HG03575 (cell line): ENCODE results near the gene NPW.
"Not testable (repeated sequence)": the region's sequence is repeated elsewhere in the genome, so short reads cannot be mapped to it uniquely, and the experiment has no call there.

Experiments
- ATAC-seq: cut with Tn5 transposase; IDR thresholded peaks from one replicate; pipeline ENCODE4 v1.9.1; 2021; ENCODE audit not compliant: unreplicated experiment, insufficient number of reproducible peaks, low FRiP score; ENCODE audit errors: extremely low read depth

Gene NPW

GRCh38 chr16:1999866-2000514, 19.6 kb upstream of the NPW start:
- no peak for ATAC-seq

GRCh38 chr16:2001035-2001434, 18.6 kb upstream of the NPW start:
- ATAC-seq: no peak

GRCh38 chr16:2001456-2002355, 17.9 kb upstream of the NPW start:
- ATAC-seq: no peak

DNA sequence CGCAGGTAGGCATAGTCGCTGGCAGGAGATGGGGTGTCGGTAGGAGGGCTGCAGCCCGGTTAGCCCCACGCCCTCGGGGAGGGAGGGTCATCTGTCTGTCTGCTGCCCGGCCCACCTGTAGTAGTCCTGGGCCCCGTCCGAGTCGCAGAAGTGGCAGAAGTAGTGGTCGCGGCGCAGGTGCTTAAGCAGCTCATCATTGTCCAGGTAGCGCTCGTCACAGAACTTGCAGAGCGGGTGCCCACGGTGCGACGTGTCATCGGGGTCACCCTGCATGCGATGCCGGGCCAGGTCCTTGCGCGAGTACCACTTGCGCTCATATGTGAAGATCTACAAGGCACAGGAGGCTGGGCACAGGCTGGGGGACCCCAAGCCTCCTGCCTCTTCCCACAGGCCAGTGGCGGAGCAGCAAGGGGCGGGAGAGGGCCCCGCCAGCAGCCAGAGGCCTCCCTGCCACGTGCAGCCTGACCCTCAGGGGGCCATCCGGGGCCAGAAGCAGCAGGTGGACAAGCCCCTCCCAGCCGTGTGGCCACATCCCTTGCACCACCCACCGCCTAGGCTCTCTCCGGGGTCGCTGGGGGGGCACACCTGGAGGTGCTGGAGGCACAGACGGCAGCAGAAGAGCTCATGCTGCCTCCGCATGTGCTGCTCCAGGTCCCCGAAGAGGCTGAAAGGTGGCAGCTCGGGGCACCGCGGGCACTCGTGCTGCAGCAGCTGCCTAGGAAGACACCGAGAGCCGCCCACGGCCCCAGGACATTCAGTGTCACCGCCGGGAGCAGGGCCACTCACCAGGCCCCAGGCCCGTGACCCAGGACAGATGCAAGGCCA, 17.0 kb upstream of the NPW start:
- no peak for ATAC-seq

- no peak for ATAC-seq
These were observed 16.3 kb upstream of the NPW start for GRCh38 chr16:2003231-2003826.

GRCh38 chr16:2003827-2004641, 15.6 kb upstream of the NPW start:
- no peak for ATAC-seq

DNA sequence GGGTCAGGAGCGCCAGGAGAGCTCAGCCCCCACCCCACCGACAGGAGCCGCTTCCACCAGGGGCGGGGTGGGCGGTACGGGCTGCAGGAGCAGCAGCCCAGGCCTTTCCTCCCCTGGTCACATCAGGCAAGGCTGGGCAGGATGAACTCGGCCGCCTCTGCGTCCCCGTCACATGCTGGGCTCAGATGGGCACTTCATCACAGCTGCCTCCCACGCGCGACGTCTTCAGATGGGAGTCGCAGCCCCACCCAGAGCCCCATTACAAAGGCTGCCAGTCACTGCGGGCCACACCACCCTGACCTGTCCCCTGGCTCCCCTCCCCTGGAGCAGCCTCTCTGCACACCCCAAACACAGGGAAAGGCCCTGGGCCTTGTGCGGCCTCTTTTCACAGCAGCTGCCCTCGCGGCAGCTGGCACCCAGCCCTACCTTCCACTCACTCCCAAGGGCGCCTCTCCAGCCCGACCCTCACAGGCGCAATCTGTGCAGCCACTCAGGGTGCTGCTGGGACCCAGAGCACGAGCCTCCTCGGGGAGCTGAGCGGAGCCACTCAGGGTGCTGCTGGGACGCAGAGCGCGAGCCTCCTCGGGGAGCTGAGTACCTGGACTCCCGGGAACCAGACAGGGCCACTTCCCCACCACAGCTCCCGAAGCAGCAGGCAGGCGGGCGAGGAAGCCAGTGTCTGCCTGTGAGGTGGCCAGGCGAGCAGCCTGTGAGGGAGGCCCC, 14.6 kb upstream of the NPW start:
- ATAC-seq: no peak

GRCh38 chr16:2005646-2006045, 13.9 kb upstream of the NPW start:
- ATAC-seq: no peak

DNA sequence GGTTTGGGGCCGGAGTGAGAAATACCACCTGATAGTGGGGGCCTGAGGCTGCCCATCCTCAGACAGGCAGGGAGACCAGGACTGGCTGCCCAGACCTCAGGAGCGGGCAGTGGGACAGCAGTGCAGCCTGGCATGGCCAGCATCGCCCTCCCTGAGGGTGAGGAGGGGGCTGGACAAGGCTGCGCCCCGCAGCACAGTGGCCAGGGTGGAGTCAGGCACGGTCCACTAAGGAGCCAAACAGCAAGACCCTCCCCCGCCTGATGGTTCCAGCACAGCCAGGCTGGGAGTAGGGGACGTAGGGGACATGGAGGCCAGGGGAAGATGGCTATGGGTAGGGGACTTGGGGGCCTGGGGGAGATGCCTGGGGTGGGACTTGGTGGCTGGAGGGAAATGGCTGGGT, 13.3 kb upstream of the NPW start:
- no peak for ATAC-seq

- no peak for ATAC-seq
These were observed 12.3 kb upstream of the NPW start for GRCh38 chr16:2007081-2007836.

GRCh38 chr16:2008009-2008526, 11.5 kb upstream of the NPW start:
- no peak for ATAC-seq

DNA sequence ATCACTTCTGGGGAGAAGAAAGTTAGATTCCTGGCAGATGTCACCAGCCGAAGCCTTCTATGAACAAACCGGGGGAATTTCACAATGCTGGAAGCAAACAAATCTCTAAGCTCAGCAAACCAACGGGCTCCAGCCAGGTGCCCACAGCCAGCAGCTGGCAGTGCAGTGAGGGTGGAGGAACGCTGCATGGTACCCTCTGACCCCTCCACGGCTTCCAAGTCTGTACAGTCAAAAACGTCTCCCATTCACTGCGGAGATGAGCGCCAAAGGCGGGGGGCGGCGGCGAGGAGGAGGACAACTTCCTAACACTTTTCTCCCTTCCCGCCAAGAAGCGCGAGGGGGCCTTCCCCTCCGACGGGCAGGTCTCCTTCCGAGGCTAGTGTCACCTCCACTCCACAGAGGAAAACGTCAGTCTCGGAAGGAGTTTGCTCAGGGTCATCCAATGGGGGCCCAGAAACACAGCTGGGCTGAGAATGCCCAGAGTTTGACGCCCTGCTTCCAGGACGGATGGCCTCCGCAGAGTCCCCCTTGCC, 10.9 kb upstream of the NPW start:
- no peak for ATAC-seq

DNA sequence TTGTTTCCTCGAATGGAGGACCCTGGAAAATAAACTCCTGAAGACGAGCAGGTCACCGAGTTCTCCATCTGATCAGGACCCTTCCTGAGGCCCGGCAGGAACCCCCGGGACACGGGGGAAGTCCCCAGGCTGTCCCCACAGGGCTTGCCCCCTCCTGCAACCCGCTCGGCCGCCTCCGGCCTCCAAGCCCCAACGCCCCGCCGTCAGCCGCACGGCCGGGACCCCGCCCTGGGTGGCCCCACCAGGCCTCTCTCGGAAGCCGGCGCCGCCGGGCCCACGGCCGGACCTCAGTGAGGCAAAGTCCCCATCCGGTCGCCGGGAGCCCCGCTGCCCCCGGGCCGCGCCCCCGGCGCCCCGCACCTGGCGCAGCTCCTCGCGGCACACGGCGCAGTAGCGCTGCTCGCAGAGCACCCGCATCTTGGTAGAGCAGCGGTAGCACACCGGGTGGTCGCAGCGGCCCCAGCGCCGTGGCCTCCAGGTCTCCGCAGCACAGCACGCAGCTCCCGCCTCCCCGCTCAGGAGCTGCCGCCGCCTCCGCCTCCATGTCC, 10.3 kb upstream of the NPW start:
- no peak for ATAC-seq

DNA sequence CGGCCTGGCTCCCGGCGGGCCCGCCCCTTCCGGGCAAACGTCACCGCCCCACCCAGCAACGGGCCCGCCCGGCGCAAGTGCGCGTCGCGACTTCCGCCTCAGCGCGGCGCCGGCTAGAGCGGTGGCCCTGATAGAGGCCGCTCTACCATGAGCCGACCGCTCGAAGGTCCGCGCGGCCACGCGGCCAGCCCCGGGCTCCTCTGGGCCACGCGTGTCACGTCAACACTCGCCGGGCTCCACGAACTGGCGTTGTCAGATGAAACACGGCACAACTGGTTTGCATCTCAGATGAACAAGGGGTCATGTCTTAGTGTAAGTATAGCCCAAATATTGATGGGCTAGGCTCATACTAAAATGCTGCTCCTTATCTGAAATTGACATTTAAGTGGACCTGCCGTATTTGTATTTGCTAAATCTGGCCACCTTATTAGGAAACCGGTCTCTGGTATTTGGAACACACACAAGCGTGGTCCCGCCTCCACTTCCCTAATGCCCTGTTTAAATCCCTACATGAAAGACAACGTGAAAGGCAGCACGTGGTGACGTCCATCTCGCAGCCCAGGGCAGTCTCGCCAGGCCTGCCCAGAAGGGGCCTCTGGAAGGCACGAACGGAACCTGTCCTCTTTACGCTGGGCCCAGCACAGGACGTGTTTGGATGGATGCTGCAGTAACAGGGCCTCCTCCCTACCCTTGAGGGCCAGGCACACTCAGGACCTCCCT, 9.6 kb upstream of the NPW start, which contains the start of gene ZNF598:
ZNF598 (minus strand) TSS at position 31 of the 720 bp plus-strand sequence.
- no peak for ATAC-seq

GRCh38 chr16:2011726-2012125, 7.9 kb upstream of the NPW start:
- ATAC-seq: not testable (repeated sequence)

DNA sequence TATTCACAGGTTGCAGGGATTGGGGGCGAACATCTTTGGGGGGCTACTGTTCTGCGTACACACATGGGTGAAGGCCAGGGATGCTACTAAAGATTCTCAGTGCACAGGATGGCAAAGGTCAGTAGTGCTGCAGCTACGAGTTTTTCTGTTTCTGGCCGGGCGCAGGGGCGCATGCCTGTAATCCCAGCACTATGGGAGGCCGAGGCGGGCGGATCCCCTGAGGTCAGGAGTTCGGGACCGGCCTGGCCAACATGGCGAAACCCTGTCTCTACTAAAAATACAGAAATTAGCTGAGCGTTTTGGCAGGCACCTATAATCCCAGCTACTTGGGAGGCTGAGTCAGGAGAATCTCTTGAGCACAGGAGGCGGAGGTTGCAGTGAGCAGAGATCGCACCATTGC, 6.1 kb upstream of the NPW start:
- no peak for ATAC-seq
